HG02610 (cell line): ENCODE results near the gene CHD8.
"Not testable (repeated sequence)": the region's sequence is repeated elsewhere in the genome, so short reads cannot be mapped to it uniquely, and the experiment has no call there.

Experiments
- ATAC-seq: cut with Tn5 transposase; IDR thresholded peaks from one replicate; pipeline ENCODE4 v1.9.1; 2021; ENCODE audit warnings: mild to moderate bottlenecking, moderate library complexity; ENCODE audit not compliant: unreplicated experiment

The CHD8 gene

GRCh38 chr14:21373980-21374379 lies 81.9 kb downstream of the CHD8 start:
- ATAC-seq = no peak

GRCh38 chr14:21372814-21373213 lies 83.1 kb downstream of the CHD8 start:
- not testable (repeated sequence) for ATAC-seq

GRCh38 chr14:21369949-21370679 lies 85.8 kb downstream of the CHD8 start:
- no peak for ATAC-seq

DNA sequence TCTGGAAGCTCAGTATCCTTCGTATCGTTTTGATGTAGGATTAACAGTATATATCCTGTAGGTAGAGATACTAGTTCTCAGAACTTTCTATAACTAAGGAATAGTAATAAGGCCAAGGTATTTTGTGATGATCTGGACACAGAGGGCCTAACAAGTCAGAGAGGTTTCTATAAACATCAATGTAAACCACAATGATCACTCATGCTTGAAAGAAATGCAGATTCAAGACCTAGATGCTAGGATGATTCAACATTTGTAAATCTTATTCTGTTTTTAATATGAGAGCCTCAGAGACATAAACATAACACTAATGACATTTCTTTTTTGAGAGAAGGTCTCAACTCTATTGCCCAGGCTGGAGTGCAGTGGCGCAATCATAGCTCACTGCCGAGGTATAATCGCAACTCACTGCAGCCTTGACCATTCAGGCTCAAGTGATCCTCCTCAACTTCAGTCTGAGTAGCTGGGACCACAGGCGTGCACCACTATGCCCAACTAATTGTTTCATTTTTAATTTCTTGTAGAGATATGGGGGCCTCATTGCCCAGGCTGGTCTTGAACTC lies 88.3 kb downstream of the CHD8 start:
- ATAC-seq = no peak

- no peak for ATAC-seq
Measured at GRCh38 chr14:21356511-21356910, 99.4 kb downstream of the CHD8 start.

DNA sequence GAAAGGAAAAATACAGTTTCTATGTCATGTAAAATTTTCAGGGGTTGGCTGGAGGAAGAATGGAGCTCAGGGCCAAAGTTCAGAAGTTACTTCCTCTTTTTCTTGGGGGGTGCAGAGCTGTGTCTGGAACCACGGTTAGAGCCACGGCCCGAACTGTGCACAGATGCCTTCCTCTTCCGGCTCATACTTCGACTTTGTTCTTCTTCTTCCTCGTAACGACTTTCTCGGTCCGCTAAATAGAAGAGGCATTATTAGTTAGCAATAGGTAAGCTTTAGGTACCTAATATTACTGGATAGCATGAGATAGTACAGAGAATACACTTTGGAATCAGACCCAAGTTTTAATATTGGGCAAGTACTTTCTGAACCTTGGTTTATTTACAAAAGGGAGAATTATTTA lies 103.3 kb downstream of the CHD8 start:
- ATAC-seq = no peak

DNA sequence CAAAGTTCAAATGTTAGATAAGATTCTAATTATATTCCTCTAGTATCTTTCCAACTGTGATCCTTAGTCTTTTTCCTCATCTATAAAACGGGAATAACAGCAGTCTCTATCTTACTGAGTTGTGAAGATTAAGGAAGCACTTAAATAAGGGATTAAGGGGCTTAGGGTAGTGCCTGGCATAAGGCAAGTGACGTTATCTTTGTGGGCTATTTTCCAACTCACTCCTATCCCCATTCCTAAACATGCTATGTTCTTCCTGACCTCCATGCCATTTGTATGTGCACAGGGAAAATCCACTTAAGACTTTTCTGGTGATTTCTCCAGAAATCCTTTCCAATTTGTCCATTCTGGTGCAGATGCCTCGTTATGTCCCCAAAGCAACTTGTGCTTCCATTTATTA lies 105.4 kb downstream of the CHD8 start:
- ATAC-seq = no peak

DNA sequence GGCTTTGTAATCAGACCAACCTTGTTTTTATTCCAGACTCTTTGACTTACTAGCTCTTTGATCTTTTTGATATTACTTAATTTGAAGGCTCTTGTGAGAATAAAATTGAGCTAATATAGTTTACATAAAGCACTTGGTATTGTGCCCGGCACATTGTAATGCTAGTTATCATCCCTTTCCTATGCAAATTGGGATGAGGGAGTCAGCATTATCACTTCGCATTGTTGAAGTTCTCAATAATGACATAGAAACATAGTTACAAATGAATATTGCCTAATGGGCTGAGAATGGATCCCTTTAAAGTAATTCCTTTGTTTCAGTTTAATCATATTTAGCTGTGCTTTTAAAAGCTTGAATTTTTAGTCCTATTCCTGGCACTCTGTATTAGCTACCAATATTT lies 108.7 kb downstream of the CHD8 start:
- ATAC-seq = no peak

- ATAC-seq = no peak
Measured at GRCh38 chr14:21346532-21347135, 109.3 kb downstream of the CHD8 start.

- no peak for ATAC-seq
Measured at GRCh38 chr14:21343035-21343794, 112.7 kb downstream of the CHD8 start.
